GM12878 (cell line): ENCODE data around the gene GAPDHS. TPM values are rescaled to one million over a fixed set of nuclear protein-coding genes. Genes with fewer than 3 reads are reported as not detected.

Experiments
- ATAC-seq: fragments of 200-7000 bp; cut with Tn5 transposase; 3 replicates; pipeline ENCODE4 v1.9.1; 2020; ENCODE audit warnings: mild to moderate bottlenecking, moderate library complexity
- BruUV-seq: library from RNA; stranded (reverse); fragments of 400-500 nt; replicated peaks from 2 replicates; lab custom pipeline; 2021; lab: Mats Ljungman, UMichigan
- CTCF ChIA-PET: fragments of 300-600 bp; sonication (Branson Sonifier 250); formaldehyde crosslinking; extraction: SDS; loops from one replicate; lab custom pipeline; 2021; ENCODE audit warnings: inconsistent platforms; lab: Yijun Ruan, JAX
- POLR2A ChIA-PET: fragments of 350-600 bp; formaldehyde crosslinking; extraction: SDS; loops from one replicate; lab custom pipeline; 2021; ENCODE audit warnings: inconsistent platforms; lab: Charles Lee
- RAD21 ChIA-PET: fragments of 300-600 bp; sonication (Branson Sonifier 250); formaldehyde crosslinking; loops from one replicate; lab custom pipeline; 2023; ENCODE audit warnings: antibody characterized with exemption; ENCODE audit not compliant: unreplicated experiment; lab: Charles Lee
- SMC1A ChIA-PET: fragments of 300-600 bp; sonication (Branson Sonifier 250); formaldehyde crosslinking; loops from one replicate; lab custom pipeline; 2023; ENCODE audit not compliant: unreplicated experiment, uncharacterized antibody; lab: Charles Lee
- DNase-seq: peaks from one replicate; pipeline ENCODE4 v3.0.0-alpha.2; 2011; ENCODE audit warnings: low read depth, low spot score
- FAIRE-seq: peaks from 3 replicates; lab custom pipeline; 2011; peaks lifted over from hg19 to GRCh38; lab: Jason Lieb, UNC
- H2AFZ ChIP-seq: 2 replicates; pipeline ENCODE4 v1.6.0; 2011; ENCODE audit warnings: low read depth, low read length, control low read depth; ENCODE audit not compliant: control insufficient read depth
- H3K27ac ChIP-seq: 2 replicates; pipeline ENCODE4 v1.5.1; 2011; ENCODE audit warnings: control low read depth; ENCODE audit not compliant: control insufficient read depth, insufficient read depth
- H3K27me3 ChIP-seq, 2 experiments: replicated peaks in 1 of 2; 2 replicates each; pipeline versions ENCODE4 v1.6.0 to v1.6.1; 2011; ENCODE audit warnings: low read length in 1 of 2; ENCODE audit not compliant: control insufficient read depth in 2 of 2, insufficient read depth in 2 of 2
- H3K36me3 ChIP-seq, 2 experiments: 2 replicates each; pipeline ENCODE4 v1.5.1; 2011; ENCODE audit warnings: low read length in 1 of 2; ENCODE audit not compliant: control insufficient read depth in 2 of 2, insufficient read depth in 2 of 2
- H3K4me1 ChIP-seq: 2 replicates; pipeline ENCODE4 v1.6.1; 2011; ENCODE audit warnings: mild to moderate bottlenecking, low read length, moderate library complexity, mixed read lengths; ENCODE audit not compliant: control insufficient read depth, insufficient read depth
- H3K4me2 ChIP-seq: 2 replicates; pipeline ENCODE4 v1.6.0; 2011; ENCODE audit warnings: control low read depth; ENCODE audit not compliant: control insufficient read depth, insufficient read depth
- H3K4me3 ChIP-seq: fragments of 200-600 bp; sonication (generic); 2 replicates; pipeline ENCODE4 v1.5.1; 2016
- H3K79me2 ChIP-seq: 2 replicates; pipeline ENCODE4 v1.6.0; 2011; ENCODE audit warnings: low read length; ENCODE audit not compliant: control insufficient read depth, insufficient read depth
- H3K9ac ChIP-seq: 2 replicates; pipeline ENCODE4 v1.8.0; 2011; ENCODE audit warnings: low read length, control low read depth, mixed read lengths; ENCODE audit not compliant: control insufficient read depth, insufficient read depth
- H3K9me3 ChIP-seq: replicated peaks from 3 replicates; pipeline ENCODE4 v1.5.1; 2011; ENCODE audit warnings: mild to moderate bottlenecking, low read length; ENCODE audit not compliant: control insufficient read depth, insufficient read depth
- H4K20me1 ChIP-seq: 2 replicates; pipeline ENCODE4 v1.6.0; 2011; ENCODE audit not compliant: control insufficient read depth, insufficient read depth
- NFXL1 ChIP-seq: fragments of 450-650 bp; IDR thresholded peaks from 2 replicates; pipeline ENCODE4 v1.6.1; 2017; ENCODE audit warnings: antibody characterized with exemption, mild to moderate bottlenecking, borderline replicate concordance
- WGBS: methylation state at CpG from one replicate; pipeline ENCODE4 v1.1.6; 2016; ENCODE audit warnings: low lambda C conversion rate; ENCODE audit not compliant: insufficient replicate concordance, insufficient coverage; ENCODE audit errors: missing lambda C conversion rate; 5-methylcytosine and 5-hydroxymethylcytosine counted together
- in situ Hi-C: fragments of 300-500 bp; cut with MboI; formaldehyde crosslinking; loops from 9 replicates; pipeline ENCODE4 v1.14.3; 2018; ENCODE audit warnings: mixed read lengths
- intact Hi-C: fragments of 100-400 bp; cut with micrococcal nuclease; formaldehyde crosslinking; loops from one replicate; pipeline ENCODE4 v1.14.2; 2022; ENCODE audit not compliant: unreplicated experiment
- polyA plus RNA-seq, 11 experiments: library from polyadenylated mRNA; depleted of rRNA in 4 of 11; unstranded in 6 of 11; stranded (reverse) in 5 of 11; fragments of >200 nt; fragmentation: Nextera tagmentation in 4 of 11; fragmentation: Illumina TruSeq in 1 of 11; extraction: Ambion mirVana in 4 of 11; extraction: Trizol in 1 of 11; gene quantifications; 1 replicate in 1 of 11; 2 replicates in 10 of 11; pipeline versions ENCODE4 v1.2.1 to v1.2.3, GENCODE V29; 2011 to 2016; ENCODE audit warnings: inconsistent platforms in 2 of 11, missing spikeins in 2 of 11, low read depth in 1 of 11
- total RNA-seq, 4 experiments: library from RNA; depleted of rRNA in 3 of 4; stranded (reverse); fragments of >200 nt in 3 of 4; fragmentation: Illumina TruSeq in 1 of 4; extraction: Trizol in 1 of 4; gene quantifications; 2 replicates each; pipeline versions ENCODE4 v1.2.1 to v1.2.3, GENCODE V29; 2013 to 2021
- TF ChIP-seq, protein P1 (sequence below): fragments of 450-650 bp; IDR thresholded peaks from 2 replicates; pipeline ENCODE4 v1.6.1; 2016; ENCODE audit warnings: mild to moderate bottlenecking

Gene GAPDHS
- total and polyA plus RNA-seq, 10 of the 15 experiments (the other 5 are each of a cell fraction or from before 2014, with no cell fraction given), result 0.08 TPM; not detected in 9

DNA sequence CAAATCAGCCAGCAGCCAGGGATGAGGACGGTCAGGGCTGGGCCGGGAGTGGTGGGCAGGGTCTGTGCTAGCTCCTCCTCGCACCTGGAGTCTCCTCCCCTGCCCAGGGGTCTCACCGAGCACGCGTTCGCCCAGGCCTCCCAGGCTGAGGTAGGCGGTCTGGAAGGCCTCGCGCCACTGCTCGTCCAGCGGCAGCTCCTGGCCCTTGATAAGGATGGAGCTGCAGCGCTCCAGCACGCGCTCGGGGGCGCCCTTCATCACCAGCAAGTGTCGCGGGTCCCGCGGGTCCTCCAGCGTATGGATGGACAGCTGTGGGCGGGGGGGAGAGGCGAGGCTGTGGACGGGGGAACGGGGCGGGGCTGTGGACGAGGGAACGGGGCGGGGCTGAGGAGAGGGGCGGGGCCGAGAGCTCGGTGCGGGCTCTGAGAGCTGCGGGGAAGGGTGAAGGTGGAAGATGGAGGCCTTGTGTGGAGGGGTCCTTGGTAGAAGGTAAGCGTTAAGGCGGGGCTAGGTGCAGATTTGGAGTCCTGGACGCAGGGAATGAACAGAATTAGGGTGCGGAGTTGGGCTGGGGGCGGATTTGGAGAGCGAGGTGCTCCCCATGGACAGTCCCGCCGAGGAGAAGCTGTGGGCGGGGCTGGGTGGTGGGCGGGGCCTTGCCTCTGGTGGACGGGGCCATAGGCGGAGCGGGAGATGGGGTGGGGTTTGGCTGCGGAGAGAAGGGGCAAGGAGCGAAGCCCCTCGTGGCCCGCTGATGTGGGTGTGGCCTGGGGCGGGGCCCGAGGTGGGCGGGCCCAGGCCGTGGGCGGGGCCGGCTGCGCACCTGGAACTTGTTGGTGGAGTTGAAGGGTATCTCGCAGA lies 24.5 kb downstream of the GAPDHS start:
- CTCF ChIA-PET, result interaction anchor here (0.6 to 1.8 kb wide), 5 partner anchors 9 to 143 kb away, joined by 3 to 5 read pairs (median 4); partner anchors contain the start of gene ETV2
- Histone ChIP-seq H3K4me3 (peak overlapping the region; percentile 36; the same call in 1 of the 2 replicates), H3K4me2 (peak overlapping the region; percentile 90), H3K9me3 (no peaks in the 10 kb centered on the region; the same call in 2 of the 3 replicates), H3K9ac (no peak overlapping the region), H3K27ac (no peak overlapping the region), H3K4me1 (peaks cover 30% of the 10 kb centered on the region), H2AFZ (peak overlapping the region; percentile 55), H3K79me2 (no peaks in the 10 kb centered on the region), H3K36me3 (no peaks in the 10 kb centered on the region; a peak in 1 of 4 replicates), H3K27me3 (no peaks in the 10 kb centered on the region; a peak in 2 of 4 replicates), H4K20me1 (no peaks in the 10 kb centered on the region)
- BruUV-seq, result no TSS peak
- TF ChIP-seq, protein P1, sequence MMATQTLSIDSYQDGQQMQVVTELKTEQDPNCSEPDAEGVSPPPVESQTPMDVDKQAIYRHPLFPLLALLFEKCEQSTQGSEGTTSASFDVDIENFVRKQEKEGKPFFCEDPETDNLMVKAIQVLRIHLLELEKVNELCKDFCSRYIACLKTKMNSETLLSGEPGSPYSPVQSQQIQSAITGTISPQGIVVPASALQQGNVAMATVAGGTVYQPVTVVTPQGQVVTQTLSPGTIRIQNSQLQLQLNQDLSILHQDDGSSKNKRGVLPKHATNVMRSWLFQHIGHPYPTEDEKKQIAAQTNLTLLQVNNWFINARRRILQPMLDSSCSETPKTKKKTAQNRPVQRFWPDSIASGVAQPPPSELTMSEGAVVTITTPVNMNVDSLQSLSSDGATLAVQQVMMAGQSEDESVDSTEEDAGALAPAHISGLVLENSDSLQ, result no peak
- 0 out of 2 replicates have a peak, but pooled peaks have one; percentile 70 for TF ChIP-seq NFXL1
- RAD21 ChIA-PET, result no interaction called here
- ATAC-seq (peak; percentile 40), DNase-seq (no peak), FAIRE-seq (no peak)
- 46% methylated on average over 32 of the region's 60 CpGs for WGBS
- intact Hi-C loops, result no loop called here
- SMC1A ChIA-PET, result no interaction called here
- in situ Hi-C loops, result no loop called here
- POLR2A ChIA-PET, result interaction anchor here (0.6 to 1.1 kb wide), 2 partner anchors 10 to 134 kb away, joined by 3 to 4 read pairs; no protein-coding TSS in a partner anchor
